PFSK-1 (cell line): Measurements from ENCODE around the gene SBF1.

Source experiments
- FOXP2 ChIP-seq: optimal IDR thresholded peaks from 2 replicates; pipeline ENCODE3; 2011; ENCODE audit warnings: borderline replicate concordance, control low read depth, inconsistent platforms; ENCODE audit not compliant: insufficient read depth; ENCODE audit errors: extremely low read length, extremely low read depth
- POLR2AphosphoS5 ChIP-seq: IDR thresholded peaks from 2 replicates; pipeline ENCODE4 v1.6.1; 2012; ENCODE audit warnings: low read depth, mild to moderate bottlenecking, control low read depth, low read length, moderate library complexity
- SIN3A ChIP-seq: IDR thresholded peaks from 2 replicates; pipeline ENCODE4 v1.6.1; 2012; ENCODE audit warnings: mild to moderate bottlenecking, low read length, moderate library complexity, borderline replicate concordance; ENCODE audit not compliant: insufficient read depth
- TAF1 ChIP-seq: IDR thresholded peaks from 2 replicates; pipeline ENCODE4 v1.6.1; 2012; ENCODE audit warnings: low read length, control low read depth, borderline replicate concordance; ENCODE audit not compliant: insufficient read depth
- TF ChIP-seq, protein P1 (sequence below), 2 experiments: IDR thresholded peaks; 2 replicates each; pipeline versions ENCODE4 v1.6.1 to v1.8.0; 2011 to 2012; ENCODE audit warnings: low read depth in 2 of 2, low read length in 2 of 2, control low read depth in 1 of 2, inconsistent platforms in 1 of 2, mild to moderate bottlenecking in 1 of 2, moderate library complexity in 1 of 2; ENCODE audit not compliant: insufficient read depth in 1 of 2

The SBF1 gene

DNA sequence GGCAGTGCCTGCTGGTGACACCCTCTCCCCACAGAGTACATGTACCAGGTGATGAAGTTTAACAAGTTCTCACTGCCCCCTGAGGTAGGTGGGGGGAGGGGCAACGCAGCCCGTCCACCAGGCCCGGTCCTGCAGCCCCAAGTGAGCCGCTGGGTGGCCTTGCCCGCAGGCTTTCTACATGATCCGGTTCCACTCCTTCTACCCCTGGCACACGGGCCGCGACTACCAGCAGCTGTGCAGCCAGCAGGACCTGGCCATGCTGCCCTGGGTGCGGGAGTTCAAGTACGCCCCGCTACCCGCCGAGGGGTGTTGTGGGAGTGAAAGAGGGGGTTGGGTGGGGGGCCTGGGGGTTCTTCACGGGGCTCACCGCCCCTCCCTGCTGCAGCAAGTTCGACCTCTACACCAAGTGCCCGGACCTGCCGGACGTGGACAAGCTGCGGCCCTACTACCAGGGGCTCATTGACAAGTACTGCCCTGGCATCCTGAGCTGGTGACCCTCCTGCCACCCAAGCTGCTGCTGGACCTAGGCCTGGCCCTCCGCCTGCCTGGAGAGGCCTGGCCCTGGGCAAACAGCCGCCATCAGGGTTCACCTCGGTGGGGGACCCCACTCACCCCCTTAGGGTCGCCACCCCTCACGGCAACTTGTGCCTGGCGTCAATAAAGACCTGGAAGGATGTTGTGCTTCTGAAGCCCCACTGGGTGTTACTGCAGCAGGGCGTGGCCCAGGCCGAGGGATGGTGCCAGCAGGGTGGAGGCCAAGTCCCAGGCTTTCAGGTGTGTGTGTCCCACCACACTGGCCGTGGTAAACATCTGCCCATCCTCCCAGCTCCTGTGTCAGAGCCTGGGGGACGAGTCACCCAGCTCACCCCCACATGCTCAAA lies 14.8 kb upstream of the SBF1 start:
- TF ChIP-seq POLR2AphosphoS5 (no peak), SIN3A (no peak), TAF1 (no peak), FOXP2 (no peak)
- TF ChIP-seq, protein P1, sequence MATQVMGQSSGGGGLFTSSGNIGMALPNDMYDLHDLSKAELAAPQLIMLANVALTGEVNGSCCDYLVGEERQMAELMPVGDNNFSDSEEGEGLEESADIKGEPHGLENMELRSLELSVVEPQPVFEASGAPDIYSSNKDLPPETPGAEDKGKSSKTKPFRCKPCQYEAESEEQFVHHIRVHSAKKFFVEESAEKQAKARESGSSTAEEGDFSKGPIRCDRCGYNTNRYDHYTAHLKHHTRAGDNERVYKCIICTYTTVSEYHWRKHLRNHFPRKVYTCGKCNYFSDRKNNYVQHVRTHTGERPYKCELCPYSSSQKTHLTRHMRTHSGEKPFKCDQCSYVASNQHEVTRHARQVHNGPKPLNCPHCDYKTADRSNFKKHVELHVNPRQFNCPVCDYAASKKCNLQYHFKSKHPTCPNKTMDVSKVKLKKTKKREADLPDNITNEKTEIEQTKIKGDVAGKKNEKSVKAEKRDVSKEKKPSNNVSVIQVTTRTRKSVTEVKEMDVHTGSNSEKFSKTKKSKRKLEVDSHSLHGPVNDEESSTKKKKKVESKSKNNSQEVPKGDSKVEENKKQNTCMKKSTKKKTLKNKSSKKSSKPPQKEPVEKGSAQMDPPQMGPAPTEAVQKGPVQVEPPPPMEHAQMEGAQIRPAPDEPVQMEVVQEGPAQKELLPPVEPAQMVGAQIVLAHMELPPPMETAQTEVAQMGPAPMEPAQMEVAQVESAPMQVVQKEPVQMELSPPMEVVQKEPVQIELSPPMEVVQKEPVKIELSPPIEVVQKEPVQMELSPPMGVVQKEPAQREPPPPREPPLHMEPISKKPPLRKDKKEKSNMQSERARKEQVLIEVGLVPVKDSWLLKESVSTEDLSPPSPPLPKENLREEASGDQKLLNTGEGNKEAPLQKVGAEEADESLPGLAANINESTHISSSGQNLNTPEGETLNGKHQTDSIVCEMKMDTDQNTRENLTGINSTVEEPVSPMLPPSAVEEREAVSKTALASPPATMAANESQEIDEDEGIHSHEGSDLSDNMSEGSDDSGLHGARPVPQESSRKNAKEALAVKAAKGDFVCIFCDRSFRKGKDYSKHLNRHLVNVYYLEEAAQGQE (IDR thresholded peaks at IDR 0.05; ENCODE audit: insufficient read depth in 1 of 2, low read depth in 2 of 2, low read length in 2 of 2), result no peak

DNA sequence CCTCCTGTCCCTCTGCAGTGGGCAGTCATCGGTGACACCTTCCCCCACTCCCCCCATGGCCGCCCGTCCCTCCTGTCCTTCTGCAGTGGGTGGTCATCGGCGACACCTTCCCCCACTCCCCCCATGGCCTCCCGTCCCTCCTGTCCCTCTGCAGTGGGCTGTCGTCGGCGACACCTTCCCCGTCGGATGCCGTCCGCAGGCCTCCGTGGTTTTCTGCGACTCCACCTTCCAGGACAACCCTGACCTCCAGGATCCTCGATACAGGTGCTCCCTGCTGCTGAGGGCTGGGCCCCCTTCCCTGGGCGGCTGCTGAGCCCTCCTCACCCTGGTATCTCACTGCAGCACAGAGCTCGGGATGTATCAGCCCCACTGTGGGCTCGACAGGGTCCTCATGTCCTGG lies 14.1 kb upstream of the SBF1 start:
- TF ChIP-seq TAF1, result no peak
- TF ChIP-seq, protein P1 (IDR thresholded peaks at IDR 0.05; ENCODE audit: insufficient read depth in 1 of 2, low read depth in 2 of 2, low read length in 2 of 2), result no peak

DNA sequence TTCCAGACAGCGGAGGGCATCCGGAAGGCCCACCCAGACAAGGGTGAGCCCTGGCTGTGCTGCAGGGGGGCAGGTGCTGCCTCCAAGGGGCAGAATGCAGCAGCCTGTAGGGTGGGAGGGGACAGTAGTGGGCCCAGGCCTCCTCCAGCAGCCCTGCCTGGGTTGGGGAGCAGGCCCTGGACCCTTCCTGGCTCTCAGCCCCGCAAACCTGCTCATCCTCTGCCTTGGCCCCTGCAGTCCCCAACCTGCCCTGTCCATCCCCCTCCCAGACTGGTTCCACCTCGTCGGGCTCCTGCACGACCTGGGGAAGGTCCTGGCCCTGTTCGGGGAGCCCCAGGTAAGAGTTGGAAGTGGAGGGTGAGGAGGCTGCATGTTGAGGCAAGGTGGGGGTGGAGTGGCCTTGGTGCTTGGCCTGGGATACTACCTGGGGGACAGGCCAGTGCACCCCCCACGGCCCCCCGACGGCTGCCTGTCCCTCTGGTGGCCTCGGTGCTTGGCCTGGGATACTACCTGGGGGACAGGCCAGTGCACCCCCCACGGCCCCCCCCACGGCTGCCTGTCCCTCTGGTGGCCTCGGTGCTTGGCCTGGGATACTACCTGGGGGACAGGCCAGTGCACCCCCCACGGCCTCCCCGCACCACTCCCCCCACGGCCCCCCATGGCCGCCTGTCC lies 13.3 kb upstream of the SBF1 start:
- TF ChIP-seq FOXP2, result no peak

DNA sequence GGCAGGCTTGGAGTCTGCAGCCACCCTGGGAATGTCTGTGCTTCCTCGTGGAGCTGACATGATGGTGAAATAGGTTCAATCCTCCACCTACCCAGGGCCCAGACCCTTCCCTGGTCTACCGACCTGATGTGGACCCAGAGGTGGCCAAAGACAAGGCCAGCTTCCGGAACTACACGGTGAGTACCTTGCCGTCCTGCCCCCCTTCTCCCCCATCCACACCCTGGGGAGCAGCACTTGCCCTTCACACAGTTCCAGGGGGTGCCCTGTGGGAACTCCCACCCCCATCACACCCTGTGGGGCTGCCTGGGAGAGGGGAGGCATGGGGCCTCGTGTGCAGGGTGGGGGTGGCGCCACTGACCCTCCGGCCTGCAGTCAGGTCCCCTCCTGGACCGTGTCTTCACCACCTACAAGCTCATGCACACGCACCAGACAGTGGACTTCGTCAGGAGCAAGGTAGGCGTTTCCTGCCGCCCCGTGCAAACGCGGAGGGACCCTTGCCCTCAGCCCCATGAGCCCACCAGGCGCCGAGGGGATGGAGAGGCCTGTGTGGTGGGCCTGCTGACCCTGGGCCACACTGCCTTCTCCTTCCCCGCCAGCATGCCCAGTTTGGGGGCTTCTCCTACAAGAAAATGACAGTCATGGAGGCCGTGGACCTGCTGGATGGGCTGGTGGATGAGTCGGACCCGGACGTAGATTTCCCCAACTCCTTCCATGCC lies 12.6 kb upstream of the SBF1 start:
- TF ChIP-seq, protein P1 (IDR thresholded peaks at IDR 0.05; ENCODE audit: insufficient read depth in 1 of 2, low read depth in 2 of 2, low read length in 2 of 2), result no peak
- TF ChIP-seq TAF1, result no peak
- no peak for TF ChIP-seq FOXP2
- no peak for TF ChIP-seq SIN3A
- TF ChIP-seq POLR2AphosphoS5, result no peak

DNA sequence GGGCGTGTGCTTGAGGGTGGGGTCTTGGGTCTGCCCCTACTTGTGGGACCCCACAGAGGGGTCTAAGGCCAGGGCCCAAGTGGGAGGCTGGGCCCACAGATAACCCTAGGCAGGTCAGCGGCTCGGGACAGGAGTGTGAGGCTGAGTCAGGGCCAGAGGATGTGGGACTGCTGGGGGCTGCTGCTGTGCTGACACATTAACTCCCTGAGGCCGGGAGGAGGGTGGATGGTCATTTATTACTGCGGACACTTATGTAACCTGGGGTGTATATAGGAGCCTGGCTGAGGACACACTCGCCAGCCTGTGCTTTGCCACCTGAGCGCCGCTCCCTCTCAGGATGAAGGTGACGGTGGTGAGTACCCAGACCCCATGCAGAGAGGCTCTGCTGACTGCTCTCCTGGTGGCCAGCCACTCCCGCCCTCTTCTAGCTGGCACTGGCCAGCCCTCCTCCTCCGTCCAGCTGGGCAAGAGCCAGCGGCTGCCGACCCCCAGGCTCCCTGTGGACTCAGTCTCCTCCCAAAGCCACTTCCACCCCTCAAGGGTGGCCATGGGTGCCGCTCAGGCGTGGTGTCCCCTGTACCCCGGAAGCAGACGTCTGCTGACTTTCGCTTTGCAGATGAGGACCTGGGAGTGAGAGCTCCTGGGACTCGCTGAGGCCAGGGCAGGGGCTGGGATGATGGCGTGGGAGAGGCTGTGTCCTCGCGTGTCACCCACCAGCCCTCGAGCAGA lies 11.9 kb upstream of the SBF1 start, which contains the start of gene MIOX:
Gene MIOX, plus strand, starts transcription at position 299 of the 729 bp plus-strand sequence. Its CDS starts 39 bp downstream, at position 338.
- TF ChIP-seq TAF1 (no peak), SIN3A (no peak), POLR2AphosphoS5 (no peak), FOXP2 (no peak)
- TF ChIP-seq, protein P1 (IDR thresholded peaks at IDR 0.05; ENCODE audit: insufficient read depth in 1 of 2, low read depth in 2 of 2, low read length in 2 of 2), result no peak
